Heart left ventricle (tissue), 13 donors: ENCODE measurements around the gene KRTAP2-3.

Experiments used
- POLR2A ChIP-seq, 2 donors: fragments of 450-650 bp; IDR thresholded peaks; one replicate each; pipeline ENCODE4 v1.6.1; 2017; ENCODE audit warnings: antibody characterized with exemption in 2 of 2, mild to moderate bottlenecking in 2 of 2, moderate library complexity in 2 of 2
- TF ChIP-seq, protein P1 (sequence below), 12 donors: fragments of 200-600 bp; sonication (generic) in 4 of 12; IDR thresholded peaks; one replicate each; pipeline versions ENCODE4 v1.5.0 to v1.8.0; 2018 to 2022; ENCODE audit warnings: antibody characterized with exemption in 12 of 12, mild to moderate bottlenecking in 5 of 12
- donor health status: ischemic (EF 13 %, LVEDD 7.1; RV severe dilation, severe dysfunction).
- donor health status: DM: no; HTN: yes; CAD: no.
- donor health status: DM: no; HTN: no; CAD: no.
- donor health status: ischemic (EF 25% LVEDD 6.9; RV normal size, moderate dysfunction).
- donor health status: ischemic (EF 25% LVEDD 5.7; RV mildly dilated, moderate dysfunction).
- donor health status: ischemic (EF 35%, LVEDD 5.7; RV mildly dilated, moderate dysfunction).
- donor health status: nonischemic (EF 11% LVEDD 7.7; RV severe dilation, severe dysfunction).
- donor health status: DM: yes; HTN: yes; CAD: no.
- donor health status: PGD.
- donor health status: ischemic (EF 29% LVEDD 5.4; RV normal size, mild dysfunction).
- donor health status: nonischemic (EF 23%, LVEDD 6.1; RV moderate dilation, normal function).

DNA sequence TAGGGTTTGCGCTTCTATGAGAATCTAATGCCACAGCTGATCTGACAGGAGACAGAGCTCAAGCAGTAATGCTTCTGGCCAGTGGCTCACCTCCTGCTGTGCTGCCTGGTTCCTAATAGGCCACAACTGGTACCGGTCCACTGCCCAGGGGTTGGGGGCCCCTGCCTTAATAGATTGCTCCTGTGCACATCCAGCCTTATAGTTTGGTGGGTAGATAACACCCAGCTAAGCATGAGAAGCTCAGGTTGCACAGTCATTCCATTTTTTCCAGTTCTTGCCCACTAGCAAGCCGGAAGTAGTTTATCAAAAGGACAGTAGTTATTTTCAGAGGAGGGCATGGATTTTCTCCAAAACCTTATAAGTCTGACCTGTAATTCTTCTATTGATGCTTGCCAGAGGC lies 40.5 kb downstream of the KRTAP2-3 start:
- TF ChIP-seq, protein P1, sequence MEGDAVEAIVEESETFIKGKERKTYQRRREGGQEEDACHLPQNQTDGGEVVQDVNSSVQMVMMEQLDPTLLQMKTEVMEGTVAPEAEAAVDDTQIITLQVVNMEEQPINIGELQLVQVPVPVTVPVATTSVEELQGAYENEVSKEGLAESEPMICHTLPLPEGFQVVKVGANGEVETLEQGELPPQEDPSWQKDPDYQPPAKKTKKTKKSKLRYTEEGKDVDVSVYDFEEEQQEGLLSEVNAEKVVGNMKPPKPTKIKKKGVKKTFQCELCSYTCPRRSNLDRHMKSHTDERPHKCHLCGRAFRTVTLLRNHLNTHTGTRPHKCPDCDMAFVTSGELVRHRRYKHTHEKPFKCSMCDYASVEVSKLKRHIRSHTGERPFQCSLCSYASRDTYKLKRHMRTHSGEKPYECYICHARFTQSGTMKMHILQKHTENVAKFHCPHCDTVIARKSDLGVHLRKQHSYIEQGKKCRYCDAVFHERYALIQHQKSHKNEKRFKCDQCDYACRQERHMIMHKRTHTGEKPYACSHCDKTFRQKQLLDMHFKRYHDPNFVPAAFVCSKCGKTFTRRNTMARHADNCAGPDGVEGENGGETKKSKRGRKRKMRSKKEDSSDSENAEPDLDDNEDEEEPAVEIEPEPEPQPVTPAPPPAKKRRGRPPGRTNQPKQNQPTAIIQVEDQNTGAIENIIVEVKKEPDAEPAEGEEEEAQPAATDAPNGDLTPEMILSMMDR (IDR thresholded peaks at IDR 0.05): no peak
- no peak for TF ChIP-seq POLR2A (IDR thresholded peaks at IDR 0.05)
